HuH-7 (cell line): ENCODE results near the gene RAPGEF5.
A peak's percentile ranks its signal among the peaks of the same experiment; 100 is the strongest.
"Not testable (repeated sequence)": the region's sequence is repeated elsewhere in the genome, so short reads cannot be mapped to it uniquely, and the experiment has no call there.

Source experiments
- DNase-seq: peaks from one replicate; pipeline ENCODE4 v3.0.0; 2011; ENCODE audit warnings: low spot score

The RAPGEF5 gene

DNA sequence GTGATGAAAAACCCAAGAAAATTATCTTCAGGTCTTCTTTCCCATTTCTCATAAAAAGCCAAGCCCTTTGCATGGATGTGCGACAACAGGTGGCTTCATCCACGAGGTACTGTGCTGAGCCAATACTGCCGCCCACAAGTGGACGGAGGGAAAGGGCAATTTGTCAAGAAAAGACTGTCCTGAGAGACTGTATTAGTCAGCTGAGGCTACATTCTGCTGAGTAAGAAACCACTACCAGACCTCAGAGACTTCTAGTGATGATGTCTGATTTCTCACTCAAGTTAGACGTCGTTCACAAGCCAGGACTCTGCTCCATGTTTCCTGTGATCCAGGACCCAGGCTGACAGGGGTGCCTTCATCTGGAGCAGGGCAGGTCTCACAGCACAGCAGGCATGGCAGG is 239.7 kb downstream of the RAPGEF5 start:
- DNase-seq: no peak

DNA sequence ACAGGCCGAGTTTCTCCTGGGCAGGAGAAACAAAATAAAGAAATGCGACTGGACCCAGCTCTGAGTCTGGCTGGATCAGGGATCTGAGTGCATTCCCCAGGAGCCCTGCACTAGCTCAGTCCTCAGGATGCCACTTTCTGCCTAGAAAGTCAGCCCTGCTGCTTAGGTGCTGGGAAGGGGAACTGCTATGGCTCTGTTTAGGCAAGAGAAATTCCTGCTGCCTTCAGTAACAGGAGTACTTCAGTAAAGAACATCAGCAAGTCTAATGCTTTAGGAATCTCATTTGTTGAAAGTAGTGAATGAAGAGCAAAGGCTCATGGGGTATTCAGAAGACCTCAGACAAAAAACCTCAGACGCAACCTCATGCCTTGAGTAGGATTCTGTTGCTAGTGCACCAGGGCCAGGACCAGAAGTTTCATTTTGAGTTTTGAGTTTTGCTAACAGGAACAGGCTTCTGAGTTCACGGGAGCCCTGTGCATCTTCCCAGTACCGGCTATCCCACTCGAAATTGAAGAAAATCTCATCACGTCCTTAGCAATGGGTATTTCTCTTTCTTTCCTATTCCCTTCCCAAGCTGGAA is 240.4 kb downstream of the RAPGEF5 start:
- DNase-seq: no peak

DNA sequence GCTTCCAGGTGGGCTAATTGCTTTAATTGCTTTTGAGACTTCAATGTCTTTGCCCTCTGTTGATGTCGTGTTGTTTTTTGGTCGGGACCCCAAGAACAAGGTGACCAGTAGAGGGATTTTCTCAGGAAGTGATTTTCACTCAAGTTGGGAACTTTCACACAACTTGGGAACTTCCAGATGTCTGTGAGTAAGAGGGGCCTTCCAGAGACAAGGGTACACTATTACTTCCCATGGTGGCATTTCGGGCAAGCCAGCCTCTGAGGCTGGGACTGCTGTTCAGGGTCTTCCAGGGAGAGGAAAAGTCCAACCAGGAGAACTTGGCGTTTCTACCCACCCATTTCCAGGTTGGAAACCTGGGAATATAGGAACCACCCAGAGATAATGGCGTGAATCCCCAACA is 241.3 kb downstream of the RAPGEF5 start:
- DNase-seq: no peak

DNA sequence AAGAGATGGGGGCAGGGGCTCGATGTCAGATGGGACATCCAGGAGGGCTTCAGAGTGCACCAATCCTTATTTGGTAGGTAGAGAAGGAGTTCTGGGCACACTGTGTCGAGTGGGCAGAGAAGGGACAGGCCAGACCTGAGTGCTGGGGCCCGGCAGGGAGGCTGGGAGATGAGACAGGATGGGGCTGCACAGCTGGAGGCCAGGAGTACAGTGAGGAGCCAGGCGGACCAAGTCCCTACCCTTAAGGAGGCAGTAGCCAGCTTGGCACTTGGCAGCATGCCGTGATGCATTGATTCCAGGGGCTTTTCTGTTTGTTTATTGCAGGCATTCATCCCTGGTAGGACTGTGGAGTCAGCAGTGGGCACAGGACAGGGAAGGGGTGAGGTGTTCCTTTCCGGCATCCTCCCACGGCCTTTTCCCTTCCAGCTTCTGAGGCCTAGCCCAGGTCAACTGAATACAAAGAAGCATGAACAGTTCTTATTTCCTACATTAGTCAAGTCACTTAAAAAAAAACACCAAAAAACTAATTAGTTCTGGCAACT is 242.4 kb downstream of the RAPGEF5 start:
- DNase-seq: no peak

DNA sequence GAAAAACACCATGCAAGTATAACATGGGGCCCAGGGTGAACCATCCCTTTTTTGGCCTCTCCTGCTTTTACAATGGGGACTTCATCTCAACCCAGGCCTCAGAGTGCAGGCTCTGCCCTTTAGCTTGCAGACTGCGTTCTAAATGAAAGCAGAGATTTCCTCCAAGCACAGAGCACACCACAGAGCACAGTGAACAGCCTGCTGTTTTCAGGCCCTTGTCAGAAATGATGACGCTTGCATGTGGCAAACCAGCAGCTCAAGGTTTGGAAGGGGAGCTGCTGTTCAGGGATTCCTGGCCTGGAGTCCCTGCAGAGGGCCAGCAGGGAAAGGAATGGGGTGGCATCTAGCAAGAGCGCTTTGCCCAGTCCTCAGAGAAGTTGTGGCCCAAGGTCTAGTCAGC is 243.9 kb downstream of the RAPGEF5 start:
- no peak for DNase-seq

DNA sequence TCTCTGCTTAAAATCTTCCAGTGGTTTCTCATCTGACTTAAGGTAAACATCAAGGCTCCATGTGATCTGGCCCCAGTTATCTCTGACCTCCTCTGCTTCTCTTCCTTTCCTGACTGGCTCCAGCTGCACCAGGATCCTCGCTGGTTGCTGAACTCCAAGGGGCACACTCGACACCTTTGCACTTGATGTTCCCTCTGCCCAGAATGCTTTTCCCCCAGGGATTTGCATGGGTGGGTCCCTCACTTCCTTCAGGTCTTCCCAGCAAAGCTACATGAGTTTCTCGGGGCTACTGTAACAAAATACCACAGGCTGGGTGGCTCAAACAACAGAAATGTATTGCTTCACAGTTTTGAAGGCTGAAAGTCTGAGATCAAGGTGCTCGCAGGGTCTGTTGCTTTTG is 245.3 kb downstream of the RAPGEF5 start:
- DNase-seq: no peak

DNA sequence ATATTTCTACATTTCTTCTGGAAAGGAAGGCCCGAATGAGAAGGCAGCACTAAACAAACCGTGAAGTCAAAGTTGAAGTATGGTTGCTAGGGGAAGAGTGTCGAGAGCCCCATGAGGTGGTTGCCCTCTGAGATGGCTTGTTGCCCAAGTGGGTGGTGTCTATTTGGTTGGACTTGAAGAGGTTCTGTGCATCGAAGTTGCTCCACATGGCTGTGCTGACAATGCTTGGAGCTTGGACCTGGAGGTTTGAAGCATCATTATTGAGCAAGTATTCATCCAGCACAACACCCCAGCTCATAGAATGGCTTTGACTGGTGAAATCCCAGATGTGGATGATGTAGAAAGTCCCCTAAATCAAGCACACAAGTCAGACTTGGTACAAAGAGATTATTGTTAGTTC is 246.1 kb downstream of the RAPGEF5 start:
- DNase-seq: no peak

DNA sequence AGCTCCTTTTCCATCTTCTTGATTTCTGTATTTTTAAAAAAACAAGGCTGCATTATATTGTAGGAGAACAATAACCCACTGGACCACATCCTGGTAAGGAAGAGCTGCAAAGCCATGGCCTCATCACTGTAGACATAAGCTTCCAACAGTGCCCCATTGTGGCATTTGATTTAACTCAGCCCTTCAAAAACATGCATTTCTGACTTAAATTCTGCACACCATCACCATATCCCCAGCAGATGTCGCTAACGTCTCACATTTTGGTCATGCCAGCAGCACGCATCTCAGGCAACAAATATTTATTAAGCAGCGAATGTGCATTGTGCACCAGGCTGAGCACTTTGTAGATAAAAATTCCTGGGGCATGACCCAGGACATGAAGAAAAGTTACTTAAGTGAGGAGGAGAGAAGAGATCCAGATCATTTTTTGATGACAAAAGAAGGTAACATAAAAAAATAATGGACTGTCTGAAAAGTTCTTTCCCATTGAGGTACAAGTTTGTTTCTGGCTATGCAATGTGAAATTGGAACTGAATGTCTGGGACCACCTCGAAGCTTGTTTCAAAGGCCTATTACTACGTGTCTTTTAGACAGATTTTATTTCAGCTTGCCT is 246.6 kb downstream of the RAPGEF5 start:
- peak; percentile 68 for DNase-seq

DNA sequence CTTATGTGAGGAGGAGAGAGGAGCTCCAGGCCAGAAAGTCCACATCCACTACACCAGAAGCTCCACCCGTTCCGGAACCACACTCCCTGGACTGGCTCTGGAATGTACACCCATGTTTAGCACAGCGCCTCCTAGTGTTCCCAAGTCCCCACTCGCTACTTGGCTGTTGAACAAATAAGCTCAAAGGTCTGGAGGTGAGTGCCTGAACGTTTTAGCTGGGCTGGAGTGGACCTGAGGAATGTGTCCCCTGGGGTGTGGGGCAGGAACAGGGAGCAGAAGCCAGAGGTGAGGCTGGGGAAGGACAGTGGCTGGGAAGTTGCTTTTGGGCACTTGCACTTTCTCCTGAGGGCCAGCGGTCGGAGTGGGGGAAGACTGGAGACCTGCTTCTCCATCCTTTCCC is 247.2 kb downstream of the RAPGEF5 start:
- DNase-seq: peak; percentile 16

DNA sequence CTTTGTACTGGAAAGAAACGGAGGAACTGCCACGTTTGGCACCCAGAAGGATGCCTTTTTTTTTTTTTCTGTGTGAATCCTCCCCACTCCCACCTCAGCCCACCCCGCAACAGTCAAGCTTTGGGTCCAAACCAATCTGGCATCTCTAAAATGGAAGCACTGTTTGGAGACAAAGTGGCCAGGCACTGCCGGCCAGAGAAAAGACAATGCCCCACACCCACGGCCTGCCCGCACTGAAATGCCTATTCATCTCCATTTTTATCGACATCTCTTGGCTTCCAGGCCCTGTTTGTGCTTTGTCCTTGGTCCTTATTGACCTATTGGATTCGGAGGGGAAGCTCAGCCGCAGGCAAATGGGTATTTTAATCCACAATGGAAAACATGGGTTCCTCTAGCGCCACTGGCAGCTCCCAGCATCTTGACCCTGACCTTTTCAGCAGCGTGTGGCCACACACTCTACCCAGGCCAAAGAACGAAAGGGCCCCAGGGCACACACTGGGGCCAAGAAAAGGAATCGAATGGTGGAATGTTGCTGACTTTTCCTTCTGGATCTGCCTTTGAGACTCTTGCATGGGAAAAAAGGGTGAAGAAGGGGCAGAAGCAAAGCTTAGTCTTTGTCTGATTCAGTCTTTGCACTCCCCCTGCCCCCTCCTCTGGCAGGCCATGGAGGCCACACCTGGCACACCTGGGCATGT is 248.7 kb downstream of the RAPGEF5 start:
- no peak for DNase-seq

DNA sequence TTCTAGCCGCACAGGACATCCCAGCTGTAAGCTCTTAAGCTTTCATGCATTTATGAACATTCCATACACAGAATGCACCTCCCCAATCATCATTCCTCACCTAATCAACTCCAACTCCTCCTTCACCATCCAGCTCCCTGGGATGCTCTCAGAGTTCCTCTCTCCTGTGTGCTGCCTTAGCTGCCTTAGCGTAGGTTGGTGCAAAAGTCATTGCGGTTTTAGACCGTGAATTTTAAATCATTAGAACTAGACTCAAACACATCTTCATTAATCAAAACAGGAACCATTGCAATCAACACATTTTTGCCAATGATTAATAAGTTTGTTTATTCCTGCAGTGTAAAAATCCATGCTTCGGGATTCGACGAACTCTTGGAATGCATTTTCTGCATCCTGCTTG is 251.4 kb downstream of the RAPGEF5 start:
- DNase-seq: no peak

DNA sequence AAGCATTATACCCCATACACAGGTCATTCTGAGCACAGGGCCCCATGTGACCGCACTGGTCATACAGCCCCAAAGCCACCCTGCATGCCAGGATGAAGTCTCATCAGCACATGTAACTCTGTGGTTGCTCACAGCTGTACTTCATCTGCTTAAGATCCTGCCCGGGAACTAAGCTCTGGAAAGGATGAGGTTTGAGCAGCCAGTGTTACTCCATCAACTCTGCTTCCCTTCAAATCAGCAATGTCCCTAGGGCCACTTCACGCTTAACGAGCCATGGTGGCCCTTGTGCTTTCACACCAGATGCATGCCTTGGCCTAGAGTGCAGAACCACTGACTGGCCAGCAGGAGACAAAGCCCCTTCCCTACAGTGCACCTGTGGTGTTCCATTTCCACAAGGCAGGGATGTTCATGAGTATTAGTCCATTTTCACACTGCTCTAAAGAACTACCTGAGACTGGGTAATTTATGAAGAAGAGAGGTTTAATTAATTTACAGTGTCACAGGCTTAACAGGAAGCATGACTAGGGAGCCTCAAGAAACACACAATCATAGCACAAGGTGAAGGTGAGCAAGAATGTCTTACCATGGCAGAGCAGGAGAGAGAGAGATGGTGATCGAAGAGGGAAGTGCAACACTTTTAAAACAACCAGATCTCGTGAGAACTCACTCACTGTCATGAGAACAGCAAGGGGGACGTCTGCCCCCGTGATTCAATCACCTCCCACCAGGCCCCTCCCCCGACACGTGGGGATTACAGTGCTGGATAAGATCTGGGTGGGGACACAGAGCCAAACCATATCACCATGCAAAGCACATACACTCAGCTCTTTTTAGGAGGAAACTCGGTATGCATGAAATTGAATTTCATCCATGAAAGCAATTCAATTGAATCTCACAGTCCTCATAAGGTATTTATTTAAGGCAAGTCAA is 262.3 kb downstream of the RAPGEF5 start:
- DNase-seq: peak; percentile 47

DNA sequence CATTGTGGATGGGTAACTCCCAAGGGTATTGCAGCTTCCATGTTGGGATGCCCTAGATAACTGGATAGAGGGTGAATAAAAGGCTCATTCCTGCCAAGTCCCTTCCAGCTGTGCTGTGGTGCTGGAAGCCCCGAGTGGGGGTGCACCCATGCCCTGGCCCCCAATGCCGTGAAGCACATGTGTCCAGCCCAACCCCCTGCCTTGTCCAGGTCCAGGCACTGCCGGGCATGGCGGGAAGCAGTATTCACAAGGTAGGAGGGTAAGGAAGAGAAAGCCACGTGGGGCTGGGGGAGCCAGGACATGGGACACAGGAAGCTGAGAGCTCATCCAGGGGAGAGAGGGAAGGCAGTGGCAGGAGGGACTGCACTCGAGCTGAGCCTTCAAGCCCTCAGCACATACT is 263.0 kb downstream of the RAPGEF5 start:
- DNase-seq: no peak

DNA sequence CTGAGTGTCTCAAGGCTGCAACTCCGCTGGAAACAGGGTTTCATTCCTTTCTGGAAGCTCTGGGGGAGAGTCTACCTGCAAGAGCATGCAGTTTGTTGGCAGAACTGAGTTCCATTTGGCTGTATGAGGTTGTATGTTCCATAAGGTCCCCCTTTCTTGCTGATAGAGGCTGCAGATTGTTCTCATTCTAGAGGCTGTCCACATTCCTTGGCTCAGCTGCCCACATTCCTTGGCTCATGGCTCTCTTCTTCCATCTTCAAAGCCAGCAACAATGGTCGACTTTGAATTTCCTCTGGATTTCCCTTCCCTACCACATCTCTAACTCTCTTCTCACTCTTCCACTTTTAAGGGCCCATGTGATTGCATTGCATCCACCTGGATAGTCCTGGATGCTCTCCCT is 264.0 kb downstream of the RAPGEF5 start:
- DNase-seq: no peak

DNA sequence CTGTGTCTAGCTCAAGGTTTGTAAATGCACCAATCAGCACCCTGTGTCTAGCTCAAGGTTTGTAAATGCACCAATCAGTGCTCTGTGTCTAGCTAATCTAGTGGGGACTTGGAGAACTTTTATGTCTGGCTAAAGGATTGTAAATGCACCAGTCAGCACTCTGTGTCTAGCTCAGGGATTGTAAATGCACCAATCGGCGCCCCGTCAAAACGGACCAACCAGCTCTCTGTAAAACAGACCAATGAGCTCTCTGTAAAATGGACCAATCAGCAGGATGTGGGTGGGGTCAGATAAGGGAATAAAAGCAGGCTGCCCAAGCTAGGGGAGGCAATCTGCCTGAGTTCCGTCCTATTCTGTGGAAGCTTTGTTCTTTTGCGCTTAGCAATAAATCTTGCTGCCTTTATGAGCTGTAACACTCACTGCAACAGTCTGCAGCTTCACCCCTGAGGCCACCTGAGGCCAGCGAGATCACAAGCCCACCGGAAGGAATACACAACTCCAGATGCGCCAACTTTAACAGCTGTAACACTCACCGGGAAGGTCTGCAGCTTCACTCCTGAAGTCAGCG is 265.9 kb downstream of the RAPGEF5 start:
- not testable (repeated sequence) for DNase-seq

DNA sequence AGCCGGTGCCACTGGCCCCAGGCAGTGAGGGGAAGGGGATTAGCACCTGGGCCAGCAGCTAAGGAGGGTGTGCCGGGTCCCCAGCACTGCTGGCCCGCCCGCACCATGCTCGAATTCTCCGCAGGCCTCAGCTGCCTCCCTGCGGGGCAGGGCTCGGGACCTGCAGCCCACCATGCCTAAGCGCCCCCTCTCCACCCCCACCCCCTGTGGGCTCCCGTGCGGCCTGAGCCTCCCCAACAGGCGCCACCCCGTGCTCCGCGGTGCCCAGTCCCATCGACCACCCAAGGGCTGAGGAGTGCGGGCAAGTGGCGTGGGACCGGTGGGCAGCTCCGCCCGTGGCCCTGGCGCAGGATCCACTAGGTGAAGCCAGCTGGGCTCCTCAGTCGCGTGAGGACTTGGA is 266.4 kb downstream of the RAPGEF5 start:
- no peak for DNase-seq

DNA sequence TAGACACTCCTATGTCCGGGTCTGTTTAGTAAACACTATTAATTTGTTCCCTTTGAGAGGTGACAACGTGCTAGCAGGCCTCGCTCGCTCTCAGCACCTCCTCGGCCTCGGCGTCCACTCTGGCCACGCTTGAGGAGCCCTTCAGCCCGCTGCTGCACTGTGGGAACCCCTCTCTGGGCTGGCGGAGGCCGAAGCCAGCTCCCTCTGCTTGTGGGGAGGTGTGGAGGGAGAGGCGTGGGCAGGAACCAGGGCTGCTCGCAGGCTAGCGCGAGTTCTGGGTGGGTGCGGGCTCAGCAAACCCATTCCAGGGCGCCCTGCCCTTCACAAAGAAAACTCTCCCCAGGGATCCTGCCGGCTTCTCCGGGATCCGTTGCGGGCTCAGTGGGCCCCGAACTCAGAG is 266.8 kb downstream of the RAPGEF5 start:
- no peak for DNase-seq

DNA sequence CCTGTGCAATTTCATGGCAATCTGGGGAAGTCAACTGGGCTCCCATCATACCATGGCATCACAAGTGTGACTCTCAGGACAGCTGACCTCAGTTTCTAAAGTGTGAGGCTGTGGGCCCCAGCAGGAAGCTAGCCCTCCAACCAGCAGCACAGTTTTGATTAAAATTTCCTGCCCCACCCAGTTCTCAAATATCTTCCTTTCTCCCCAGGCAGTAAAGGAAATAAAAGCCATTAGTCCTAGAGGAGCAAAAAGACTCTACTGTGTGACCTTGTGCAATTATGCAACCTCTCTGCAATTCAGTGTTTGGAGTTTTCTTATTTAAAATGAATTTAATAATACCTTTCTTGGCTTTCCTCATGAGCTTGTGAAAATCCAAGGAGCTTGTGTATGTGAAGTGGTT is 268.1 kb downstream of the RAPGEF5 start:
- no peak for DNase-seq

DNA sequence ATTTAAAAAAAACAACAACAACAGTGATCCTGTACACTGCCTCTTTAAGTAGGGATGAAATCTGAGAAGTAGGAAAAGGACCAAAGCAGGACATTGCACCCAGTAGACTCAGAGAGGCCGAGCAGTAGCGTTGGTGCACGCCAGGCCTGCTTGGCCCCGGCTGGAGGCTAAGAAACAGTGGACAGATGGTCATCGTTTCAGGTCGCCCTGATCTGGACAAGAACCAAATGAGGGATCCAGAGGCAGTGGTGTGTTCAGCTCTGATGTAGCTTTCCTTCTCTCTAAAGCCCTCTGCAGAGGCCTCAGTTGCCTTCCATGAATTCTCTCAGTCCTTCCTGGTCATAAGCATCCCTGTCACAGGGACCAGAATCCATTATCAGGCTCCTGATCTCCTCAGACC is 269.1 kb downstream of the RAPGEF5 start:
- DNase-seq: no peak

DNA sequence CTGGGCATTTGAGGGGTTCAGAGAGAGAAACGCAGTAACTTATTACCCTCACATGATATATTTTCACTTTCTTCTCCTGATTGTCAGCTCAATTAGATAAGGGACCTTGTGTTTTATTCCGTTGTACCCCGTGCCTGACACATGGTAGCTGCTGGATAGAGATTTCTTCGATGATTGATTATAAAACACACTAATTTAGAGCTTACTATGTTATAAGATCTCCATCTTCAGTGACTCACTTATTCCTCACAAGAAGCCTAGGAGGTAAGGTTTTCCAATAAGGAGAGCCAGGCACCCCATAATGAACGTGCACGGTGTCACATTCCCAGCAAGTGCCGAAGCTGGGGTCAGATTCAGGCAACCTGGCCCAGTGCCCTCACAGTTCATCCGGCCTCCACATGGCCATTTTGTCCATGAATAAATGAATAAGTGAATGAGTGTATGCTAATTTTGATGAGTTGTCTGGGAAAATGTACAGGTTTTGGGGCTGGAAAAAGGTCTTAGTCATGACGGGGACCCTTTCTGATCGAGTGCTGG is 273.2 kb downstream of the RAPGEF5 start:
- DNase-seq: no peak

DNA sequence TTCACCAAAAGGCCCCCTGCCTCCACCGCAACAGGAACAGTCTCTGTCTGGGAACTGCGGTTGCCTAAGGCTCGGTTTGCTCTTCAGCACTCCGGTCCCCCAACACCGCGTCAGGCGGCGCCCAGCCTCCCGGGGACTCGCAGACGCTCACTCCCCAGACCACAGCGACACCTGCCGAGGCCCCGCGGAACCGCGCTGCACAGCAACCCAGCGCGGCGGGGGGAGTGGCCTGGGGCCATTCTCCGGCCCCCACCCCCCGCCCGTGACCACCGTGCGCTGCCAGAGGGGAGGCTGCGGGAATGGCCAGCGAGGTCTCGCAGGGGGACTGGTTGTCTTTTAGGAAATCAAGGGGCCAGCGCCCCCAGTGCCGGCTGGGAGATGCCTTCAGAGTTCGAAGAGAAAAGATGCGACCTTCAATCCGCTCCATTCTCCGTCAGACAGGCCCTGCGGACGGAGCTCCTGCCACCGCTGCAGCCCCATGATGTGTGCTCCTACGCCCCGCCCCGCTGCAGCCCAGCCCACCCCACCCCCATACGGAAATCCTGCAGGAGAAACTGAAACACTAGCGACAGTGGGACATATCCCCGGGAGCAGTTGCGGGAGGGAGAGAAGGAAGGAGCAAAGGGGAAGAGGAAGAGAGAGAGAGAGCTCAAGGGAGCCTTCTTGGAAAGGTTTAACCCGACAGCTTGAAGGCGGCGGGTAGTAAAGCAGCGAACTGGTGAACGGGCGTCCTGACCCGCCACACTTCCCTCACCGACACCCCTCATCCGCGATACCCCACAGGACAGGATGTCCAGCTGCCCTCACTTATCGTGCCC is 273.9 kb downstream of the RAPGEF5 start:
- DNase-seq: peak; percentile 94
